Transverse colon (tissue), 4 donors: Measurements from ENCODE around the gene ZNF628. TPM values are rescaled to one million over a fixed set of nuclear protein-coding genes. Genes with fewer than 3 reads are reported as not detected.

Experiments
- DNase-seq: peaks from one replicate; pipeline ENCODE4 v3.0.0-alpha.2; 2019
- H3K27ac ChIP-seq, 4 donors: fragments of 200-600 bp; sonication (generic); 2 replicates each; pipeline ENCODE4 v1.5.1; 2016 to 2018; ENCODE audit warnings: inconsistent platforms in 4 of 4
- H3K27me3 ChIP-seq: fragments of 200-600 bp; sonication (generic); 2 replicates; pipeline ENCODE4 v1.5.1; 2017; ENCODE audit warnings: inconsistent platforms
- H3K36me3 ChIP-seq, 4 donors: fragments of 200-600 bp; sonication (generic); 2 replicates each; pipeline ENCODE4 v1.5.1; 2017 to 2019; ENCODE audit warnings: inconsistent platforms in 4 of 4
- H3K4me1 ChIP-seq, 4 donors: fragments of 200-600 bp; sonication (generic); 2 replicates each; pipeline ENCODE4 v1.5.1; 2017 to 2020; ENCODE audit warnings: inconsistent platforms in 4 of 4
- H3K4me3 ChIP-seq, 4 donors: fragments of 200-600 bp; sonication (generic); 1 replicate in 1 of 4; 2 replicates in 3 of 4; pipeline versions ENCODE4 v1.5.1 to v1.6.1; 2017 to 2019; ENCODE audit warnings: inconsistent platforms in 4 of 4
- H3K9me3 ChIP-seq, 2 donors: fragments of 200-600 bp; sonication (generic); 2 replicates each; pipeline ENCODE4 v1.5.1; 2017 to 2019; ENCODE audit warnings: inconsistent platforms in 2 of 2
- CTCF ChIP-seq, 5 experiments: fragments of 200-600 bp in 3 of 5; fragments of 450-650 bp in 2 of 5; sonication (generic) in 3 of 5; IDR thresholded peaks; 1 replicate in 2 of 5; 2 replicates in 3 of 5; pipeline ENCODE4 v1.5.1; 2016 to 2017; ENCODE audit warnings: antibody characterized with exemption in 5 of 5, inconsistent platforms in 3 of 5, mild to moderate bottlenecking in 2 of 5, moderate library complexity in 1 of 5
- EP300 ChIP-seq: sonication (generic); formaldehyde crosslinking; IDR thresholded peaks from one replicate; pipeline ENCODE4 v1.6.1; 2017; ENCODE audit warnings: antibody characterized with exemption, low read depth
- POLR2A ChIP-seq: fragments of 450-650 bp; IDR thresholded peaks from one replicate; pipeline ENCODE4 v1.6.1; 2016; ENCODE audit warnings: antibody characterized with exemption, mild to moderate bottlenecking, moderate library complexity
- POLR2AphosphoS5 ChIP-seq, 3 donors: sonication (generic); formaldehyde crosslinking; IDR thresholded peaks; one replicate each; pipeline ENCODE4 v1.6.1; 2016; ENCODE audit warnings: antibody characterized with exemption in 3 of 3
- WGBS, 2 donors: methylation state at CpG; one replicate each; pipeline ENCODE4 v1.1.5; 2018; ENCODE audit warnings: low coverage in 1 of 2; 5-methylcytosine and 5-hydroxymethylcytosine counted together
- in situ Hi-C, 4 donors: fragments of 200-750 bp; cut with MboI; loops; one replicate each; pipeline versions ENCODE4 v1.15.0 to v1.15.1; 2017; ENCODE audit warnings: low sequenced_read_pairs in 3 of 4, low pct_ligation_motif_present in 1 of 4, low pct_unique_long_range_greater_than_20kb in 1 of 4
- intact Hi-C: fragments of 100-400 bp; cut with DNase I; formaldehyde crosslinking; loops from one replicate; pipeline ENCODE4 v1.15.1; 2023; ENCODE audit warnings: low total_unique reads
- total RNA-seq, 4 donors: library from RNA; depleted of rRNA; stranded (reverse); fragments of >200 nt; gene quantifications; one replicate each; pipeline ENCODE4 v1.1.0, GENCODE V29; 2016

The ZNF628 gene
- total RNA-seq, 4 donors from 2014 or later, result 5.9 to 7.6 (median 6.4) TPM

GRCh38 chr19:55455576-55456235, 20.7 kb upstream of the ZNF628 start:
- no peaks in the 10 kb centered on the region for H3K9me3 ChIP-seq
- peaks cover 9 to 33% (median 25%) of the 10 kb centered on the region in 4 donors for H3K4me1 ChIP-seq
- intact Hi-C loops, result no loop called here
- no peak for TF ChIP-seq CTCF (IDR thresholded peaks at IDR 0.05)
- no peak for TF ChIP-seq POLR2A
- no peak for TF ChIP-seq POLR2AphosphoS5 (IDR thresholded peaks at IDR 0.05)
- TF ChIP-seq EP300, result no peak
- H3K27ac ChIP-seq, result no peak overlapping the region
- WGBS, 2 donors, result 87 to 89% methylated on average over 3 to 11 of the region's 11 CpGs
- in situ Hi-C loops, result no loop called here
- peaks cover 23% of the 10 kb centered on the region for H3K27me3 ChIP-seq
- no peak overlapping the region for H3K4me3 ChIP-seq
- no peaks in the 10 kb centered on the region for H3K36me3 ChIP-seq
- no peak for DNase-seq

GRCh38 chr19:55456347-55456746, 20.1 kb upstream of the ZNF628 start:
- Histone ChIP-seq H3K36me3 (no peaks in the 10 kb centered on the region), H3K27me3 (peaks cover 16% of the 10 kb centered on the region), H3K4me3 (no peak overlapping the region), H3K27ac (no peak overlapping the region), H3K9me3 (no peaks in the 10 kb centered on the region), H3K4me1 (peaks cover 12 to 35% (median 27%) of the 10 kb centered on the region in 4 donors)
- WGBS, 2 donors, result 92% methylated on average over 14 of the region's 14 CpGs; no CpG with 5 or more reads in 1 of the 2 donors
- intact Hi-C loops, result no loop called here
- in situ Hi-C loops, result no loop called here
- TF ChIP-seq POLR2AphosphoS5 (IDR thresholded peaks at IDR 0.05), result no peak
- TF ChIP-seq POLR2A, result no peak
- no peak for TF ChIP-seq EP300
- no peak for TF ChIP-seq CTCF (IDR thresholded peaks at IDR 0.05)
- no peak for DNase-seq

- Histone ChIP-seq H3K36me3 (no peaks in the 10 kb centered on the region), H3K4me1 (peaks cover 6 to 28% (median 20%) of the 10 kb centered on the region in 4 donors), H3K27me3 (peaks cover under 1% of the 10 kb centered on the region), H3K9me3 (no peaks in the 10 kb centered on the region), H3K4me3 (no peak overlapping the region), H3K27ac (no peak overlapping the region)
- TF ChIP-seq POLR2A (no peak), EP300 (no peak), POLR2AphosphoS5 (IDR thresholded peaks at IDR 0.05) (no peak), CTCF (IDR thresholded peaks at IDR 0.05) (no peak)
- 78 to 84% methylated on average over 7 to 16 of the region's 16 CpGs for WGBS, 2 donors
- in situ Hi-C loops (no loop called here), intact Hi-C loops (no loop called here)
- DNase-seq, result no peak
Observed at GRCh38 chr19:55457683-55458457, 18.5 kb upstream of the ZNF628 start.

- 58 to 78% methylated on average over 2 to 8 of the region's 8 CpGs for WGBS, 2 donors
- intact Hi-C loops (no loop called here), in situ Hi-C loops (no loop called here)
- no peaks in the 10 kb centered on the region for H3K27me3 ChIP-seq
- TF ChIP-seq POLR2A (no peak), EP300 (no peak), POLR2AphosphoS5 (IDR thresholded peaks at IDR 0.05) (no peak), CTCF (IDR thresholded peaks at IDR 0.05) (no peak)
- DNase-seq, result no peak
- peaks cover 6 to 28% (median 20%) of the 10 kb centered on the region in 4 donors for H3K4me1 ChIP-seq
- H3K9me3 ChIP-seq, result no peaks in the 10 kb centered on the region
- no peak overlapping the region for H3K4me3 ChIP-seq
- H3K27ac ChIP-seq, result peak overlapping the region; percentile 91 to 98 (median 96)
- H3K36me3 ChIP-seq, result no peaks in the 10 kb centered on the region
Observed at GRCh38 chr19:55459551-55459949, 16.9 kb upstream of the ZNF628 start.
